Melanocyte of skin (primary cell): ENCODE data around the gene RRP1B. TPM values are rescaled to one million over a fixed set of nuclear protein-coding genes. Genes with fewer than 3 reads are reported as not detected.

Source experiments
- small RNA-seq, 2 donors: library from RNA; depleted of rRNA; stranded (forward); fragments of <200 nt; gene quantifications; one replicate each; pipeline ENCODE3, GENCODE V24; 2012
- total RNA-seq, 2 donors: library from RNA; depleted of rRNA; stranded (reverse); fragments of >200 nt; gene quantifications; 2 replicates each; pipeline ENCODE4 v1.2.3, GENCODE V29; 2012

The RRP1B gene, protein sequence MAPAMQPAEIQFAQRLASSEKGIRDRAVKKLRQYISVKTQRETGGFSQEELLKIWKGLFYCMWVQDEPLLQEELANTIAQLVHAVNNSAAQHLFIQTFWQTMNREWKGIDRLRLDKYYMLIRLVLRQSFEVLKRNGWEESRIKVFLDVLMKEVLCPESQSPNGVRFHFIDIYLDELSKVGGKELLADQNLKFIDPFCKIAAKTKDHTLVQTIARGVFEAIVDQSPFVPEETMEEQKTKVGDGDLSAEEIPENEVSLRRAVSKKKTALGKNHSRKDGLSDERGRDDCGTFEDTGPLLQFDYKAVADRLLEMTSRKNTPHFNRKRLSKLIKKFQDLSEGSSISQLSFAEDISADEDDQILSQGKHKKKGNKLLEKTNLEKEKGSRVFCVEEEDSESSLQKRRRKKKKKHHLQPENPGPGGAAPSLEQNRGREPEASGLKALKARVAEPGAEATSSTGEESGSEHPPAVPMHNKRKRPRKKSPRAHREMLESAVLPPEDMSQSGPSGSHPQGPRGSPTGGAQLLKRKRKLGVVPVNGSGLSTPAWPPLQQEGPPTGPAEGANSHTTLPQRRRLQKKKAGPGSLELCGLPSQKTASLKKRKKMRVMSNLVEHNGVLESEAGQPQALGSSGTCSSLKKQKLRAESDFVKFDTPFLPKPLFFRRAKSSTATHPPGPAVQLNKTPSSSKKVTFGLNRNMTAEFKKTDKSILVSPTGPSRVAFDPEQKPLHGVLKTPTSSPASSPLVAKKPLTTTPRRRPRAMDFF
- 10 to 100 TPM; 16.9 to 32.0 TPM for total RNA-seq

GRCh38 chr21:43659136-43660000, at the start of gene RRP1B, which contains the start of gene HSF2BP:
Gene RRP1B, plus strand, starts transcription at chr21:43659560. Its CDS starts 105 bp downstream, at chr21:43659665.
Gene HSF2BP, minus strand, starts transcription at chr21:43659488. Its CDS starts 1,392 bp downstream, at chr21:43658096.

GRCh38 chr21:43718872-43719747, 59.8 kb downstream of the RRP1B start, which contains the start of gene PDXK:
Gene PDXK, plus strand, starts transcription at chr21:43719129. Its CDS starts 166 bp downstream, at chr21:43719295.

Small RNAs within 50 kb of the gene (small RNA-seq; reads per million reads assigned to genes)
- 0 reads per million in 2 donors for gene MIR6070

Other genes with a start within 250 kb of the RRP1B start
- 10 to 100 TPM; 10.7 to 13.8 TPM for gene SIK1, start 232.4 kb upstream of the RRP1B start, total RNA-seq
- gene HSF2BP, start 72 bp upstream of the RRP1B start, total RNA-seq = 1 to 10 TPM in 1 of 2 donors, under 1 TPM in 1; 0.33 to 1.0 TPM
- gene PDXK, start 59.6 kb downstream of the RRP1B start, total RNA-seq = 10 to 100 TPM; 36.3 to 47.1 TPM
- gene CSTB, start 116.7 kb downstream of the RRP1B start, total RNA-seq = 10 to 100 TPM; 52.3 to 65.4 TPM
- gene RRP1, start 130.0 kb downstream of the RRP1B start, total RNA-seq = 10 to 100 TPM; 26.2 to 33.0 TPM
- 10 to 100 TPM; 64.6 to 86.4 TPM for gene AGPAT3, start 205.7 kb downstream of the RRP1B start, total RNA-seq